Upper lobe of left lung (tissue), 6 donors: ENCODE measurements around the gene PRDM16. TPM values are rescaled to one million over a fixed set of nuclear protein-coding genes. Genes with fewer than 3 reads are reported as not detected.

Source experiments
- ATAC-seq, 2 donors: fragments of 200-7000 bp; cut with Tn5 transposase; one replicate each; pipeline ENCODE4 v1.9.1; 2022; ENCODE audit warnings: mild to moderate bottlenecking in 2 of 2, moderate library complexity in 2 of 2; ENCODE audit not compliant: low FRiP score in 2 of 2
- DNase-seq, 2 donors: peaks; one replicate each; pipeline ENCODE4 v3.0.0-alpha.2; 2019 to 2020
- H3K27ac ChIP-seq, 4 donors: fragments of 200-600 bp; sonication (generic); one replicate each; pipeline ENCODE4 v1.5.1; 2016 to 2019
- H3K27me3 ChIP-seq, 4 donors: fragments of 200-600 bp; sonication (generic); one replicate each; pipeline ENCODE4 v1.5.1; 2017 to 2019
- H3K36me3 ChIP-seq, 4 donors: fragments of 200-600 bp; sonication (generic); one replicate each; pipeline ENCODE4 v1.5.1; 2016 to 2019
- H3K4me1 ChIP-seq, 4 donors: fragments of 200-600 bp; sonication (generic); one replicate each; pipeline ENCODE4 v1.5.1; 2018 to 2019
- H3K4me3 ChIP-seq, 4 donors: fragments of 200-600 bp; sonication (generic); one replicate each; pipeline ENCODE4 v1.5.1; 2017 to 2019; ENCODE audit warnings: mild to moderate bottlenecking in 2 of 4, moderate library complexity in 1 of 4
- H3K9me3 ChIP-seq, 4 donors: fragments of 200-600 bp; sonication (generic); one replicate each; pipeline ENCODE4 v1.5.1; 2018 to 2019
- CTCF ChIP-seq, 6 experiments: fragments of 450-650 bp in 4 of 6; fragments of 200-600 bp in 2 of 6; sonication (generic) in 2 of 6; IDR thresholded peaks; one replicate each; pipeline ENCODE4 v1.5.1; 2016 to 2019; ENCODE audit warnings: antibody characterized with exemption in 6 of 6
- EP300 ChIP-seq, 4 donors: sonication (generic); formaldehyde crosslinking; IDR thresholded peaks; one replicate each; pipeline ENCODE4 v1.5.1; 2017; ENCODE audit warnings: antibody characterized with exemption in 4 of 4, control low read depth in 2 of 4
- POLR2A ChIP-seq, 4 donors: fragments of 450-650 bp; IDR thresholded peaks; one replicate each; pipeline ENCODE4 v1.5.1; 2016 to 2017; ENCODE audit warnings: antibody characterized with exemption in 4 of 4, mild to moderate bottlenecking in 2 of 4
- POLR2AphosphoS5 ChIP-seq, 2 donors: sonication (generic); formaldehyde crosslinking; IDR thresholded peaks; one replicate each; pipeline ENCODE4 v1.5.1; 2017; ENCODE audit warnings: antibody characterized with exemption in 2 of 2
- WGBS, 2 donors: methylation state at CpG; one replicate each; pipeline ENCODE4 v1.1.5; 2017 to 2018; 5-methylcytosine and 5-hydroxymethylcytosine counted together
- total RNA-seq, 6 donors: library from RNA; depleted of rRNA in 4 of 6; stranded (reverse); fragments of >200 nt in 4 of 6; gene quantifications; one replicate each; pipeline versions ENCODE4 v1.1.0 to v1.2.1, GENCODE V29; 2016 to 2021
- donor health status: DM: no; HTN: no; CAD: no; lungs with moderate emphysema.
- donor health status: DM: no; HTN: yes; CAD: no; lungs with severe emphysema.

The PRDM16 gene
- total RNA-seq, 6 donors from 2014 or later, result 12.3 to 54.5 (median 21.2) TPM

DNA sequence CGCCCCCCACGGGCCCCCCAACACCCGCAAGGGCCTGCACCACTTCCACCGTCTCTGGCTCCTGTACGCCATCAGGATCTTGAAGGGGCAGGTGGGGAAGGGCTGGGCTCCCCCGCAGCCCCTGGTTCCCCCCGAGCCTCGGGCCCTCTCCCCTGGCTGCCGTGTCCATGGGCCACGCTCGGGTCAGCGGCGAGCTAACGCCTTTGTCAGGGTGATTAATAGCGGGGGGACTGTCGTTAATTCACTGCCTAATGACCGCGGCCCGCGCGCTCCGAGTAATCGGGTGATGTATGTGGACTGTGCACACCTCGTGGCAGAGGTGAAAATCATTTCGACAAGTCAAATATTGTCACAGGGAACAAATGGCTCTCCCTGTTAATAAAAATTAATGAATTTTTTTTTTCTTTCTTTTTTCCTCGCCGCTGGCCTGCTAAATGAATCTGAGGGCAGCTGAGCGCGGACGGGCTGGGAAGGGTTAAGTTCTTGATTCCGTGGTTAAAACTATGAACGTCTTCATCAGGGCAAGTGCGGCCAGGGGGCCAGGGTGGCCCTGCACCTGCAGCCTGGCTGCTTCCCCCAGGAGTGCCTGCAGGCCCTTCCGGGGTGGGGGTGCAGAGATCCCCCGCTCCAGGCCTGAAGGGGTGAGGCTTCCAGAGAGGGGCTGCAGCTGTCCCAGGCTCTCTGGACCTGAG is 100.8 kb downstream of the PRDM16 start:
- H3K27ac ChIP-seq, result peak overlapping the region; percentile 78 to 85 (median 81)
- peak in 1 of 2 donors; percentile 73 for DNase-seq
- TF ChIP-seq EP300 (IDR thresholded peaks at IDR 0.05), result no peak
- TF ChIP-seq CTCF (IDR thresholded peaks at IDR 0.05), result no peak
- no peak for TF ChIP-seq POLR2AphosphoS5 (IDR thresholded peaks at IDR 0.05)
- no peak for TF ChIP-seq POLR2A (IDR thresholded peaks at IDR 0.05)

GRCh38 chr1:3170561-3171453 is 101.8 kb downstream of the PRDM16 start:
- ATAC-seq, result peak; percentile 52 to 76
- H3K9me3 ChIP-seq, result no peaks in the 10 kb centered on the region
- peak overlapping the region in 3 of 4 donors; percentile 18 to 44 (median 41) for H3K4me3 ChIP-seq
- no peaks in the 10 kb centered on the region for H3K36me3 ChIP-seq
- WGBS, 2 donors, result 1% methylated on average over 10 to 31 of the region's 40 CpGs
- H3K27ac ChIP-seq, result peak overlapping the region; percentile 78 to 85 (median 81)
- DNase-seq, result peak; percentile 81 to 93
- peaks cover 47 to 58% (median 55%) of the 10 kb centered on the region in 4 donors for H3K4me1 ChIP-seq
- no peak for TF ChIP-seq CTCF (IDR thresholded peaks at IDR 0.05)
- no peak for TF ChIP-seq EP300 (IDR thresholded peaks at IDR 0.05)
- peak; percentile 18 to 57 for TF ChIP-seq POLR2AphosphoS5 (IDR thresholded peaks at IDR 0.05)
- peak in 1 of 4 donors; percentile 50 for TF ChIP-seq POLR2A (IDR thresholded peaks at IDR 0.05)
- no peaks in the 10 kb centered on the region for H3K27me3 ChIP-seq

More for the DNA sequence above, 100.8 kb downstream of the PRDM16 start:
- Histone ChIP-seq H3K36me3 (no peaks in the 10 kb centered on the region), H3K9me3 (no peaks in the 10 kb centered on the region), H3K4me1 (peaks cover 39 to 49% (median 46%) of the 10 kb centered on the region in 4 donors), H3K27me3 (no peaks in the 10 kb centered on the region), H3K4me3 (peak overlapping the region in 2 of 4 donors; percentile 41 to 44)
- 66 to 70% methylated on average over 29 to 35 of the region's 35 CpGs for WGBS, 2 donors
- no peak for ATAC-seq

- H3K36me3 ChIP-seq, result no peaks in the 10 kb centered on the region
- no peaks in the 10 kb centered on the region for H3K27me3 ChIP-seq
- H3K4me3 ChIP-seq, result no peak overlapping the region
- H3K9me3 ChIP-seq, result no peaks in the 10 kb centered on the region
- WGBS, 2 donors, result 76 to 82% methylated on average over 5 to 17 of the region's 19 CpGs
- peaks cover 47 to 58% (median 55%) of the 10 kb centered on the region in 4 donors for H3K4me1 ChIP-seq
- no peak for ATAC-seq
- TF ChIP-seq POLR2A (IDR thresholded peaks at IDR 0.05) (no peak), CTCF (IDR thresholded peaks at IDR 0.05) (no peak), EP300 (IDR thresholded peaks at IDR 0.05) (no peak), POLR2AphosphoS5 (IDR thresholded peaks at IDR 0.05) (no peak)
- H3K27ac ChIP-seq, result peak overlapping the region; percentile 78 to 85 (median 81)
- peak in 1 of 2 donors; percentile 68 for DNase-seq
Measured at GRCh38 chr1:3171761-3172160, 102.8 kb downstream of the PRDM16 start.

GRCh38 chr1:3172431-3173380 is 103.7 kb downstream of the PRDM16 start:
- Histone ChIP-seq H3K9me3 (no peaks in the 10 kb centered on the region), H3K36me3 (no peaks in the 10 kb centered on the region), H3K4me1 (peaks cover 47 to 58% (median 55%) of the 10 kb centered on the region in 4 donors), H3K27me3 (no peaks in the 10 kb centered on the region), H3K27ac (no peak overlapping the region), H3K4me3 (no peak overlapping the region)
- 84 to 88% methylated on average over 33 to 34 of the region's 34 CpGs for WGBS, 2 donors
- ATAC-seq (no peak), DNase-seq (no peak)
- no peak for TF ChIP-seq POLR2A (IDR thresholded peaks at IDR 0.05)
- TF ChIP-seq EP300 (IDR thresholded peaks at IDR 0.05), result no peak
- no peak for TF ChIP-seq POLR2AphosphoS5 (IDR thresholded peaks at IDR 0.05)
- no peak for TF ChIP-seq CTCF (IDR thresholded peaks at IDR 0.05)
